AG09309 (cell line): ENCODE measurements around the gene STAC.

Experiments
- DNase-seq: peaks from one replicate; pipeline ENCODE4 v3.0.0-alpha.2; 2010; ENCODE audit warnings: low read depth
- H3K4me3 ChIP-seq: 2 replicates; pipeline ENCODE4 v1.5.1; 2011; ENCODE audit warnings: mild to moderate bottlenecking, low read depth, low read length, moderate library complexity; ENCODE audit not compliant: control insufficient read depth
- CTCF ChIP-seq: IDR thresholded peaks from 2 replicates; pipeline ENCODE4 v1.5.1; 2011; ENCODE audit warnings: mild to moderate bottlenecking, low read depth, low read length, inconsistent platforms; ENCODE audit not compliant: insufficient read depth, control insufficient read depth; ENCODE audit errors: missing control alignments

Gene STAC

GRCh38 chr3:36546226-36546625 is 165.9 kb downstream of the STAC start:
- no peak for DNase-seq
- no peak for TF ChIP-seq CTCF
- H3K4me3 ChIP-seq, result no peak overlapping the region

- DNase-seq, result no peak
- no peak for TF ChIP-seq CTCF
- no peak overlapping the region for H3K4me3 ChIP-seq
Measured at GRCh38 chr3:36548712-36549111, 168.4 kb downstream of the STAC start.

GRCh38 chr3:36557021-36557707 is 176.9 kb downstream of the STAC start:
- DNase-seq, result no peak
- H3K4me3 ChIP-seq, result no peak overlapping the region
- no peak for TF ChIP-seq CTCF

- no peak for DNase-seq
- no peak overlapping the region for H3K4me3 ChIP-seq
- TF ChIP-seq CTCF, result no peak
Measured at GRCh38 chr3:36557708-36558421, 177.6 kb downstream of the STAC start.

GRCh38 chr3:36558961-36559360 is 178.7 kb downstream of the STAC start:
- DNase-seq, result no peak
- no peak for TF ChIP-seq CTCF
- H3K4me3 ChIP-seq, result no peak overlapping the region

GRCh38 chr3:36560685-36561084 is 180.4 kb downstream of the STAC start:
- no peak for DNase-seq
- TF ChIP-seq CTCF, result no peak
- H3K4me3 ChIP-seq, result no peak overlapping the region
